Caco-2 (cell line): ENCODE data around the gene RRP8. TPM values are rescaled to one million over a fixed set of nuclear protein-coding genes. Genes with fewer than 3 reads are reported as not detected.

ENCODE experiments used
- BruUV-seq: library from RNA; stranded (reverse); fragments of 400-500 nt; replicated peaks from 2 replicates; lab custom pipeline; 2021; lab: Mats Ljungman, UMichigan
- CTCF ChIA-PET: fragments of 300-600 bp; sonication (Branson Sonifier 250); formaldehyde crosslinking; loops from one replicate; lab custom pipeline; 2022; ENCODE audit warnings: antibody characterized with exemption; lab: Charles Lee
- POLR2A ChIA-PET: fragments of 300-600 bp; sonication (Branson Sonifier 250); formaldehyde crosslinking; loops from one replicate; lab custom pipeline; 2022; ENCODE audit warnings: antibody characterized with exemption; lab: Charles Lee
- DNase-seq, 2 experiments: peaks; one replicate each; pipeline versions ENCODE4 v3.0.0 to v3.0.0-alpha.2; 2020 to 2022
- H3K27me3 ChIP-seq: replicated peaks from 2 replicates; pipeline ENCODE4 v1.6.0; 2011; ENCODE audit warnings: low read length; ENCODE audit not compliant: control insufficient read depth, insufficient read depth
- H3K36me3 ChIP-seq: 2 replicates; pipeline ENCODE4 v1.5.1; 2011; ENCODE audit warnings: low read length; ENCODE audit not compliant: control insufficient read depth, insufficient read depth
- H3K4me1 ChIP-seq: fragments of 250-450 bp; sonication (Bioruptor Pico); 2 replicates; pipeline ENCODE4 v1.5.1; 2020; ENCODE audit warnings: mild to moderate bottlenecking
- H3K4me3 ChIP-seq: 2 replicates; pipeline ENCODE4 v1.5.1; 2011; ENCODE audit warnings: low read depth, mild to moderate bottlenecking, control low read depth, low read length
- H3K9me3 ChIP-seq: fragments of 250-450 bp; sonication (Bioruptor Pico); 2 replicates; pipeline ENCODE4 v1.5.1; 2020; ENCODE audit warnings: mild to moderate bottlenecking, moderate library complexity
- H3K27ac Mint-ChIP-seq: one replicate; pipeline ENCODE4 v1.8.0; 2022; ENCODE audit warnings: mixed read lengths; ENCODE audit not compliant: unreplicated experiment
- H3K27me3 Mint-ChIP-seq: one replicate; pipeline ENCODE4 v1.8.0; 2022; ENCODE audit warnings: mixed read lengths; ENCODE audit not compliant: insufficient read depth, unreplicated experiment
- H3K36me3 Mint-ChIP-seq: one replicate; pipeline ENCODE4 v1.8.0; 2022; ENCODE audit warnings: mild to moderate bottlenecking, mixed read lengths; ENCODE audit not compliant: insufficient read depth, unreplicated experiment
- H3K4me1 Mint-ChIP-seq: one replicate; pipeline ENCODE4 v1.8.0; 2022; ENCODE audit warnings: low read depth, mixed read lengths; ENCODE audit not compliant: unreplicated experiment
- H3K4me3 Mint-ChIP-seq: one replicate; pipeline ENCODE4 v1.8.0; 2022; ENCODE audit warnings: mild to moderate bottlenecking, moderate library complexity, mixed read lengths; ENCODE audit not compliant: unreplicated experiment
- H3K9me3 Mint-ChIP-seq: one replicate; pipeline ENCODE4 v1.8.0; 2022; ENCODE audit warnings: mixed read lengths; ENCODE audit not compliant: unreplicated experiment
- CTCF ChIP-seq, 2 experiments: fragments of 200-600 bp in 1 of 2; IDR thresholded peaks; 1 replicate in 1 of 2; 2 replicates in 1 of 2; pipeline versions ENCODE4 v1.5.1 to v1.8.0; 2011 to 2022; ENCODE audit warnings: antibody characterized with exemption in 1 of 2, control low read depth in 1 of 2, inconsistent platforms in 1 of 2, low read depth in 1 of 2, low read length in 1 of 2, mild to moderate bottlenecking in 1 of 2, moderate library complexity in 1 of 2; ENCODE audit not compliant: insufficient read depth in 1 of 2, severe bottlenecking in 1 of 2, unreplicated experiment in 1 of 2
- intact Hi-C: fragments of 100-400 bp; cut with micrococcal nuclease; formaldehyde crosslinking; loops from one replicate; pipeline ENCODE4 v1.10.0; 2022; ENCODE audit not compliant: unreplicated experiment
- total RNA-seq: library from RNA; stranded (reverse); gene quantifications from 2 replicates; pipeline ENCODE4 v1.2.3, GENCODE V29; 2022

Gene RRP8
- total RNA-seq, 1 experiment from 2014 or later: 21.0 TPM

- Mint-ChIP-seq H3K27ac (no peak overlapping the region), H3K4me1 (no peaks in the 10 kb centered on the region), H3K36me3 (no peaks in the 10 kb centered on the region), H3K27me3 (peaks cover 2% of the 10 kb centered on the region), H3K9me3 (no peaks in the 10 kb centered on the region), H3K4me3 (no peak overlapping the region)
- no peak overlapping the region for H3K4me3 ChIP-seq
- H3K4me1 ChIP-seq: peaks cover 8% of the 10 kb centered on the region; the same call in 1 of the 2 replicates
- DNase-seq: no peak
- intact Hi-C loops: no loop called here
- ChIA-PET POLR2A (no interaction called here), CTCF (no interaction called here)
- no peaks in the 10 kb centered on the region for H3K9me3 ChIP-seq
- no TSS peak for BruUV-seq
- TF ChIP-seq CTCF (IDR thresholded peaks at IDR 0.05; ENCODE audit: insufficient read depth in 1 of 2, low read depth in 1 of 2, low read length in 1 of 2, severe bottlenecking in 1 of 2, unreplicated experiment in 1 of 2): no peak
- H3K27me3 ChIP-seq: 0 out of 2 replicates have a peak, but pooled peaks cover 1% of the 10 kb centered on the region
- H3K36me3 ChIP-seq: no peaks in the 10 kb centered on the region
Observed at GRCh38 chr11:6650980-6651379, 47.6 kb upstream of the RRP8 start.

- H3K36me3 ChIP-seq: no peaks in the 10 kb centered on the region
- peaks cover 8% of the 10 kb centered on the region; the same call in 1 of the 2 replicates for H3K4me1 ChIP-seq
- CTCF ChIA-PET: no interaction called here
- POLR2A ChIA-PET: interaction anchor here (0.7 kb wide), 1 partner anchor 32 kb away, joined by 3 read pairs; no protein-coding TSS in a partner anchor
- H3K27ac Mint-ChIP-seq: no peak overlapping the region
- H3K36me3 Mint-ChIP-seq: no peaks in the 10 kb centered on the region
- no peak for TF ChIP-seq CTCF (IDR thresholded peaks at IDR 0.05; ENCODE audit: insufficient read depth in 1 of 2, low read depth in 1 of 2, low read length in 1 of 2, severe bottlenecking in 1 of 2, unreplicated experiment in 1 of 2)
- DNase-seq: no peak
- no peak overlapping the region for H3K4me3 Mint-ChIP-seq
- H3K4me3 ChIP-seq: no peak overlapping the region
- no peaks in the 10 kb centered on the region for H3K9me3 ChIP-seq
- intact Hi-C loops: no loop called here
- no peaks in the 10 kb centered on the region for H3K9me3 Mint-ChIP-seq
- 0 out of 2 replicates have a peak, but pooled peaks cover 1% of the 10 kb centered on the region for H3K27me3 ChIP-seq
- H3K4me1 Mint-ChIP-seq: no peaks in the 10 kb centered on the region
- H3K27me3 Mint-ChIP-seq: no peaks in the 10 kb centered on the region
- no TSS peak for BruUV-seq
Observed at GRCh38 chr11:6650104-6650503, 46.7 kb upstream of the RRP8 start.

- intact Hi-C loops: no loop called here
- BruUV-seq: no TSS peak
- no peaks in the 10 kb centered on the region for H3K36me3 ChIP-seq
- TF ChIP-seq CTCF (IDR thresholded peaks at IDR 0.05; ENCODE audit: insufficient read depth in 1 of 2, low read depth in 1 of 2, low read length in 1 of 2, severe bottlenecking in 1 of 2, unreplicated experiment in 1 of 2): no peak
- no peaks in the 10 kb centered on the region for H3K36me3 Mint-ChIP-seq
- H3K4me1 ChIP-seq: peaks cover 8% of the 10 kb centered on the region; the same call in 1 of the 2 replicates
- H3K4me3 ChIP-seq: no peak overlapping the region
- H3K4me1 Mint-ChIP-seq: no peaks in the 10 kb centered on the region
- H3K9me3 Mint-ChIP-seq: no peaks in the 10 kb centered on the region
- H3K9me3 ChIP-seq: no peaks in the 10 kb centered on the region
- no peaks in the 10 kb centered on the region for H3K27me3 ChIP-seq
- POLR2A ChIA-PET: no interaction called here
- DNase-seq: no peak
- H3K4me3 Mint-ChIP-seq: no peak overlapping the region
- CTCF ChIA-PET: interaction anchor here (0.5 to 0.7 kb wide), 3 partner anchors 23 to 58 kb away, joined by 3 read pairs; no protein-coding TSS in a partner anchor
- no peak overlapping the region for H3K27ac Mint-ChIP-seq
- H3K27me3 Mint-ChIP-seq: no peaks in the 10 kb centered on the region
Observed at GRCh38 chr11:6648501-6648900, 45.1 kb upstream of the RRP8 start.
